HEK293 (cell line): ENCODE results near the gene TMX2.
A peak's percentile ranks its signal among the peaks of the same experiment; 100 is the strongest.

Experiments
- CTCF ChIA-PET: fragments of 350-600 bp; formaldehyde crosslinking; extraction: SDS; loops from one replicate; lab custom pipeline; 2021; ENCODE audit warnings: antibody characterized with exemption; lab: Yijun Ruan, JAX
- POLR2A ChIA-PET: fragments of 300-600 bp; formaldehyde crosslinking; extraction: SDS; loops from one replicate; lab custom pipeline; 2020; ENCODE audit warnings: antibody characterized with exemption, inconsistent platforms; lab: Yijun Ruan, JAX
- H3K27ac ChIP-seq: fragments of 200-500 bp; sonication (Bioruptor generic); 2 replicates; pipeline ENCODE4 v1.5.1; 2014; ENCODE audit warnings: low read depth, low read length, control low read depth, inconsistent platforms; ENCODE audit errors: extremely low read depth
- H3K36me3 ChIP-seq, 2 experiments: fragments of 200-500 bp in 1 of 2; sonication (Bioruptor generic) in 1 of 2; 1 replicate in 1 of 2; 2 replicates in 1 of 2; pipeline ENCODE4 v1.5.1; 2014 to 2017; ENCODE audit warnings: inconsistent platforms in 2 of 2, low read length in 2 of 2; ENCODE audit not compliant: control insufficient read depth in 2 of 2, insufficient read depth in 1 of 2
- H3K4me1 ChIP-seq: fragments of 200-500 bp; sonication (Bioruptor generic); 2 replicates; pipeline ENCODE4 v1.5.1; 2014; ENCODE audit warnings: mild to moderate bottlenecking, low read length, inconsistent platforms; ENCODE audit not compliant: control insufficient read depth, insufficient read depth
- H3K4me3 ChIP-seq: 2 replicates; pipeline ENCODE4 v1.5.1; 2011; ENCODE audit warnings: low read depth, mild to moderate bottlenecking, control low read depth, low read length, moderate library complexity
- H3K9me3 ChIP-seq: fragments of 200-500 bp; sonication (Bioruptor generic); 2 replicates; pipeline ENCODE4 v1.5.1; 2014; ENCODE audit warnings: low read depth, low read length, inconsistent platforms; ENCODE audit not compliant: control insufficient read depth, insufficient read depth
- BCL6B ChIP-seq: fragments of 450-650 bp; formaldehyde crosslinking; IDR thresholded peaks from 2 replicates; pipeline ENCODE4 v1.5.1; 2017; ENCODE audit warnings: missing biosample characterization, missing genetic modification characterization
- FEZF1 ChIP-seq: fragments of 450-650 bp; formaldehyde crosslinking; IDR thresholded peaks from 2 replicates; pipeline ENCODE4 v1.5.1; 2016; ENCODE audit warnings: missing biosample characterization, missing genetic modification characterization
- GLIS1 ChIP-seq: fragments of 450-650 bp; formaldehyde crosslinking; IDR thresholded peaks from 2 replicates; pipeline ENCODE4 v1.5.1; 2016; ENCODE audit warnings: missing biosample characterization, missing genetic modification characterization
- KLF1 ChIP-seq: fragments of 450-650 bp; formaldehyde crosslinking; IDR thresholded peaks from 2 replicates; pipeline ENCODE4 v1.5.1; 2016; ENCODE audit warnings: missing biosample characterization, missing genetic modification characterization
- OVOL3 ChIP-seq: fragments of 450-650 bp; formaldehyde crosslinking; IDR thresholded peaks from 2 replicates; pipeline ENCODE4 v1.5.1; 2016; ENCODE audit warnings: missing biosample characterization, missing genetic modification characterization
- PRDM10 ChIP-seq: fragments of 450-650 bp; formaldehyde crosslinking; IDR thresholded peaks from 2 replicates; pipeline ENCODE4 v1.5.1; 2016; ENCODE audit warnings: missing biosample characterization, missing genetic modification characterization
- SCRT2 ChIP-seq: fragments of 450-650 bp; formaldehyde crosslinking; IDR thresholded peaks from 2 replicates; pipeline ENCODE4 v1.5.1; 2016; ENCODE audit warnings: missing biosample characterization, missing genetic modification characterization
- WT1 ChIP-seq: fragments of 450-650 bp; formaldehyde crosslinking; IDR thresholded peaks from 2 replicates; pipeline ENCODE4 v1.5.1; 2016; ENCODE audit warnings: missing biosample characterization, missing genetic modification characterization
- ZBTB1 ChIP-seq: fragments of 450-650 bp; formaldehyde crosslinking; IDR thresholded peaks from 2 replicates; pipeline ENCODE4 v1.5.1; 2016; ENCODE audit warnings: missing biosample characterization, missing genetic modification characterization
- ZBTB20 ChIP-seq: fragments of 450-650 bp; formaldehyde crosslinking; IDR thresholded peaks from 2 replicates; pipeline ENCODE4 v1.5.1; 2016; ENCODE audit warnings: missing biosample characterization, missing genetic modification characterization
- ZBTB48 ChIP-seq: fragments of 450-650 bp; formaldehyde crosslinking; IDR thresholded peaks from 2 replicates; pipeline ENCODE4 v1.5.1; 2016; ENCODE audit warnings: missing biosample characterization, missing genetic modification characterization
- ZBTB8A ChIP-seq: fragments of 450-650 bp; formaldehyde crosslinking; IDR thresholded peaks from 2 replicates; pipeline ENCODE4 v1.5.1; 2016; ENCODE audit warnings: missing biosample characterization, missing genetic modification characterization
- ZNF214 ChIP-seq: fragments of 450-650 bp; formaldehyde crosslinking; IDR thresholded peaks from 2 replicates; pipeline ENCODE4 v1.5.1; 2017; ENCODE audit warnings: missing biosample characterization, mild to moderate bottlenecking, missing genetic modification characterization, borderline replicate concordance
- ZNF280C ChIP-seq: fragments of 450-650 bp; formaldehyde crosslinking; IDR thresholded peaks from 2 replicates; pipeline ENCODE4 v1.5.1; 2016; ENCODE audit warnings: missing biosample characterization, missing genetic modification characterization
- ZNF292 ChIP-seq: fragments of 450-650 bp; formaldehyde crosslinking; IDR thresholded peaks from 2 replicates; pipeline ENCODE4 v1.5.1; 2016; ENCODE audit warnings: low read depth, missing biosample characterization, missing genetic modification characterization, borderline replicate concordance
- ZNF394 ChIP-seq: fragments of 450-650 bp; formaldehyde crosslinking; IDR thresholded peaks from 2 replicates; pipeline ENCODE4 v1.5.1; 2016; ENCODE audit warnings: missing biosample characterization, missing genetic modification characterization, mild to moderate bottlenecking, moderate library complexity, borderline replicate concordance
- ZNF514 ChIP-seq: fragments of 450-650 bp; formaldehyde crosslinking; IDR thresholded peaks from 2 replicates; pipeline ENCODE4 v1.5.1; 2016; ENCODE audit warnings: missing biosample characterization, missing genetic modification characterization
- ZNF558 ChIP-seq: fragments of 450-650 bp; formaldehyde crosslinking; IDR thresholded peaks from 2 replicates; pipeline ENCODE4 v1.5.1; 2016; ENCODE audit warnings: missing biosample characterization, missing genetic modification characterization
- ZNF585B ChIP-seq: fragments of 450-650 bp; formaldehyde crosslinking; IDR thresholded peaks from 2 replicates; pipeline ENCODE4 v1.5.1; 2016; ENCODE audit warnings: missing biosample characterization, missing genetic modification characterization
- ZNF629 ChIP-seq: fragments of 450-650 bp; formaldehyde crosslinking; IDR thresholded peaks from 2 replicates; pipeline ENCODE4 v1.5.1; 2017; ENCODE audit warnings: missing biosample characterization, missing genetic modification characterization
- ZNF830 ChIP-seq: fragments of 450-650 bp; IDR thresholded peaks from 2 replicates; pipeline ENCODE4 v1.5.0; 2018; ENCODE audit warnings: missing biosample characterization, missing genetic modification characterization, low read depth, mild to moderate bottlenecking, moderate library complexity
- ZSCAN30 ChIP-seq: fragments of 450-650 bp; IDR thresholded peaks from 2 replicates; pipeline ENCODE4 v1.5.1; 2018; ENCODE audit warnings: missing biosample characterization, mild to moderate bottlenecking, missing genetic modification characterization, moderate library complexity
- TF ChIP-seq, protein P1 (sequence below): fragments of 450-650 bp; formaldehyde crosslinking; conservative IDR thresholded peaks from 2 replicates; pipeline ENCODE4 v1.5.1; 2016; ENCODE audit warnings: low read depth, missing biosample characterization, missing genetic modification characterization
- TF ChIP-seq, protein P2 (sequence below): fragments of 450-650 bp; formaldehyde crosslinking; IDR thresholded peaks from 2 replicates; pipeline ENCODE4 v1.5.1; 2016; ENCODE audit warnings: missing biosample characterization, missing genetic modification characterization

TMX2 gene

GRCh38 chr11:57711414-57712255 is 758 bp upstream of the TMX2 start, which contains the start of gene MED19:
Gene MED19 (minus strand): TSS chr11:57712215. CDS start chr11:57712179, 36 bp downstream.
- H3K36me3 ChIP-seq = peaks cover 0 to 28% of the 10 kb centered on the region in 2 experiments; a peak in 2 of 3 replicates
- ChIA-PET CTCF (interaction anchor here (0.9 to 1.3 kb wide), 3 partner anchors 54 to 92 kb away, joined by 3 to 5 read pairs (median 3); no protein-coding TSS in a partner anchor), POLR2A (interaction anchor here (0.5 to 1.5 kb wide), 13 partner anchors 10 to 1194 kb away, joined by 3 to 15 read pairs (median 4); partner anchors contain the start of genes CTNND1 and SELENOH)
- H3K27ac ChIP-seq = peak within 1 kb of the TSS; percentile 66
- no peaks in the 10 kb centered on the region for H3K4me1 ChIP-seq
- H3K4me3 ChIP-seq = peak within 1 kb of the TSS; percentile 97
- no peaks in the 10 kb centered on the region for H3K9me3 ChIP-seq
- TF ChIP-seq, protein P1, sequence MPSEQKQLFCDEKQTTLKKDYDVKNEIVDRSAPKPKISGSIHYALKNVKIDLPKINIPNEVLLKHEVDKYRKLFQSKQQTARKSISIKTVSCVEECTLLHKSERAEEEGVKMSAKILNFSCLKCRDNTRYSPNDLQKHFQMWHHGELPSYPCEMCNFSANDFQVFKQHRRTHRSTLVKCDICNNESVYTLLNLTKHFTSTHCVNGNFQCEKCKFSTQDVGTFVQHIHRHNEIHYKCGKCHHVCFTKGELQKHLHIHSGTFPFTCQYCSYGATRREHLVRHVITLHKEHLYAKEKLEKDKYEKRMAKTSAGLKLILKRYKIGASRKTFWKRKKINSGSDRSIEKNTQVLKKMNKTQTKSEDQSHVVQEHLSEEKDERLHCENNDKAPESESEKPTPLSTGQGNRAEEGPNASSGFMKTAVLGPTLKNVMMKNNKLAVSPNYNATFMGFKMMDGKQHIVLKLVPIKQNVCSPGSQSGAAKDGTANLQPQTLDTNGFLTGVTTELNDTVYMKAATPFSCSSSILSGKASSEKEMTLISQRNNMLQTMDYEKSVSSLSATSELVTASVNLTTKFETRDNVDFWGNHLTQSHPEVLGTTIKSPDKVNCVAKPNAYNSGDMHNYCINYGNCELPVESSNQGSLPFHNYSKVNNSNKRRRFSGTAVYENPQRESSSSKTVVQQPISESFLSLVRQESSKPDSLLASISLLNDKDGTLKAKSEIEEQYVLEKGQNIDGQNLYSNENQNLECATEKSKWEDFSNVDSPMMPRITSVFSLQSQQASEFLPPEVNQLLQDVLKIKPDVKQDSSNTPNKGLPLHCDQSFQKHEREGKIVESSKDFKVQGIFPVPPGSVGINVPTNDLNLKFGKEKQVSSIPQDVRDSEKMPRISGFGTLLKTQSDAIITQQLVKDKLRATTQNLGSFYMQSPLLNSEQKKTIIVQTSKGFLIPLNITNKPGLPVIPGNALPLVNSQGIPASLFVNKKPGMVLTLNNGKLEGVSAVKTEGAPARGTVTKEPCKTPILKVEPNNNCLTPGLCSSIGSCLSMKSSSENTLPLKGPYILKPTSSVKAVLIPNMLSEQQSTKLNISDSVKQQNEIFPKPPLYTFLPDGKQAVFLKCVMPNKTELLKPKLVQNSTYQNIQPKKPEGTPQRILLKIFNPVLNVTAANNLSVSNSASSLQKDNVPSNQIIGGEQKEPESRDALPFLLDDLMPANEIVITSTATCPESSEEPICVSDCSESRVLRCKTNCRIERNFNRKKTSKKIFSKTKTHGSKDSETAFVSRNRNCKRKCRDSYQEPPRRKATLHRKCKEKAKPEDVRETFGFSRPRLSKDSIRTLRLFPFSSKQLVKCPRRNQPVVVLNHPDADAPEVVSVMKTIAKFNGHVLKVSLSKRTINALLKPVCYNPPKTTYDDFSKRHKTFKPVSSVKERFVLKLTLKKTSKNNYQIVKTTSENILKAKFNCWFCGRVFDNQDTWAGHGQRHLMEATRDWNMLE = no peak
- TF ChIP-seq ZBTB8A (tag by site-specific recombination) (no peak), ZBTB1 (no peak), ZNF629 (tag by site-specific recombination) (no peak), OVOL3 (tag by site-specific recombination) (no peak), SCRT2 (tag by site-specific recombination) (no peak), ZNF514 (tag by site-specific recombination) (no peak), ZNF394 (tag by site-specific recombination) (no peak), ZNF214 (tag by site-specific recombination) (no peak), WT1 (no peak), PRDM10 (tag by site-specific recombination) (peak; percentile 96), ZBTB48 (tag by site-specific recombination) (no peak), ZSCAN30 (tag by site-specific recombination) (no peak), ZNF292 (tag by site-specific recombination) (no peak), ZNF280C (no peak), ZBTB20 (tag by site-specific recombination) (peak; percentile 21; the same call in 1 of the 2 replicates), ZNF830 (tag by site-specific recombination) (no peak), ZNF585B (tag by site-specific recombination) (no peak), FEZF1 (no peak), GLIS1 (tag by site-specific recombination) (peak; percentile 13; the same call in 1 of the 2 replicates), KLF1 (tag by site-specific recombination) (0 out of 2 replicates have a peak, but pooled peaks have one; percentile 11), BCL6B (no peak), ZNF558 (no peak)
- TF ChIP-seq, protein P2, sequence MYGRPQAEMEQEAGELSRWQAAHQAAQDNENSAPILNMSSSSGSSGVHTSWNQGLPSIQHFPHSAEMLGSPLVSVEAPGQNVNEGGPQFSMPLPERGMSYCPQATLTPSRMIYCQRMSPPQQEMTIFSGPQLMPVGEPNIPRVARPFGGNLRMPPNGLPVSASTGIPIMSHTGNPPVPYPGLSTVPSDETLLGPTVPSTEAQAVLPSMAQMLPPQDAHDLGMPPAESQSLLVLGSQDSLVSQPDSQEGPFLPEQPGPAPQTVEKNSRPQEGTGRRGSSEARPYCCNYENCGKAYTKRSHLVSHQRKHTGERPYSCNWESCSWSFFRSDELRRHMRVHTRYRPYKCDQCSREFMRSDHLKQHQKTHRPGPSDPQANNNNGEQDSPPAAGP = no peak
